Osteoblast (primary cell): ENCODE results near the gene WSCD2. TPM values are rescaled to one million over a fixed set of nuclear protein-coding genes. Genes with fewer than 3 reads are reported as not detected.

Source experiments
- DNase-seq: peaks from one replicate; pipeline ENCODE4 v3.0.0; 2011; ENCODE audit warnings: low spot score, mixed read lengths; ENCODE audit not compliant: insufficient read length; ENCODE audit errors: missing footprints
- H2AFZ ChIP-seq: 2 replicates; pipeline ENCODE4 v1.6.0; 2011; ENCODE audit warnings: mild to moderate bottlenecking, low read length
- H3K27ac ChIP-seq: 2 replicates; pipeline ENCODE4 v1.5.1; 2011; ENCODE audit warnings: mild to moderate bottlenecking, low read depth, low read length, moderate library complexity
- H3K27me3 ChIP-seq: 2 replicates; pipeline ENCODE4 v1.6.0; 2012; ENCODE audit warnings: mild to moderate bottlenecking, control low read depth, inconsistent platforms, low read length, moderate library complexity; ENCODE audit not compliant: insufficient read depth
- H3K36me3 ChIP-seq: 2 replicates; pipeline ENCODE4 v1.5.1; 2011; ENCODE audit warnings: mild to moderate bottlenecking, low read length, control low read depth, moderate library complexity; ENCODE audit not compliant: insufficient read depth
- H3K4me1 ChIP-seq: 2 replicates; pipeline ENCODE4 v1.5.1; 2011; ENCODE audit warnings: mild to moderate bottlenecking, low read length, control low read depth, moderate library complexity; ENCODE audit not compliant: insufficient read depth
- H3K4me2 ChIP-seq: 2 replicates; pipeline ENCODE4 v1.6.0; 2011; ENCODE audit warnings: mild to moderate bottlenecking, low read length; ENCODE audit not compliant: insufficient read depth
- H3K4me3 ChIP-seq: fragments of 200-600 bp; sonication (generic); 3 replicates; pipeline ENCODE4 v1.5.1; 2012; ENCODE audit warnings: mild to moderate bottlenecking, low read length, inconsistent platforms; ENCODE audit not compliant: insufficient read depth
- H3K79me2 ChIP-seq: 2 replicates; pipeline ENCODE4 v1.6.0; 2012; ENCODE audit warnings: mild to moderate bottlenecking, low read length, control low read depth, inconsistent platforms; ENCODE audit not compliant: insufficient read depth
- H3K9me3 ChIP-seq: 2 replicates; pipeline ENCODE4 v1.5.1; 2011; ENCODE audit warnings: low read depth, low read length, control low read depth
- H4K20me1 ChIP-seq: 2 replicates; pipeline ENCODE4 v1.6.0; 2012; ENCODE audit warnings: mild to moderate bottlenecking, low read length, control low read depth; ENCODE audit not compliant: insufficient read depth
- total RNA-seq: library from RNA; depleted of rRNA; stranded (reverse); fragments of >200 nt; gene quantifications from 2 replicates; pipeline ENCODE4 v1.2.3, GENCODE V29; 2012
- TF ChIP-seq, protein P1 (sequence below): IDR thresholded peaks from 2 replicates; pipeline ENCODE4 v1.5.1; 2011; ENCODE audit warnings: mild to moderate bottlenecking, low read depth, low read length, moderate library complexity; ENCODE audit errors: extremely low read depth

WSCD2 gene
- total RNA-seq, 1 donor, result 0.36 TPM

DNA sequence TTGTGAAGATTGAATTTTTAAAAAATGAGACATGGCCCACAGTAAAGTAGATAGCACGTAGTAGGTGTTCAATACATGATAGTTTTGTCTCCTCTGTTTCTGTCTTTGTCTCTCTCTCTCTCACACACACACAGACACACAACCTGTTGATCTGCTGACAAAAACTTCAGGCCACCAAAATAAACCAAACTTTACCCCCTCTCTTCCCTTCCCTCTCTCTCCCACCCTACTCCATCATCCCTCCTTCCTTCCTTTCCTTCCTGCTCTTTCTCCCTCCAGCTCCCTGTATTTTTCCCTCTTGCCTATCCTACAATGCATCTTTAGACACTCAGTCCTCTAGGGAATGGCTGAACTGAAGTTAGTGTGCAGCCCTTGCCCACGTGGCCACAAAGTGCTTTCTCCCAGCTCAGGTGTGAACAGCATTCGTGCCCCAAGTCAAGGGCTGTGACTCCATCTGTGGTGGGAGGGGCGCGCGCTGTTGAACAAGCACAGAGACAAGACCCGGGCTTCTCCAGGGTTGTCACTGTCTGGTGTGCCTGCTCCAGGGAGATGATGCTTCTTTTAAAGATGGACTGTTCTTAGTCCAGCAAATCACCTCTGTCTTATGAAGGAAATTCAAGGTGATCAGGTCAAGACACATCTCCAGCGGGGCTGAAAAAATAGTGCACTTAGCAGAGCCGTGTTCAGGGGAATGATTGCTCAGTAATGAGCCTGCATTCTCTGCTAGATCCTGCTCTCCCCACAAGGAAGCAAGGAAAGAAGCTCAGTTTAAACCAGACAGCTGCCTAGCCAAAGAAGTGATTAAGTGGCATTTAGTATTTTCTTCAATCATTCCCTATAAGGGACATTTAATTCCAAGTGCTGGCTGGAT, 75.3 kb downstream of the WSCD2 start:
- TF ChIP-seq, protein P1, sequence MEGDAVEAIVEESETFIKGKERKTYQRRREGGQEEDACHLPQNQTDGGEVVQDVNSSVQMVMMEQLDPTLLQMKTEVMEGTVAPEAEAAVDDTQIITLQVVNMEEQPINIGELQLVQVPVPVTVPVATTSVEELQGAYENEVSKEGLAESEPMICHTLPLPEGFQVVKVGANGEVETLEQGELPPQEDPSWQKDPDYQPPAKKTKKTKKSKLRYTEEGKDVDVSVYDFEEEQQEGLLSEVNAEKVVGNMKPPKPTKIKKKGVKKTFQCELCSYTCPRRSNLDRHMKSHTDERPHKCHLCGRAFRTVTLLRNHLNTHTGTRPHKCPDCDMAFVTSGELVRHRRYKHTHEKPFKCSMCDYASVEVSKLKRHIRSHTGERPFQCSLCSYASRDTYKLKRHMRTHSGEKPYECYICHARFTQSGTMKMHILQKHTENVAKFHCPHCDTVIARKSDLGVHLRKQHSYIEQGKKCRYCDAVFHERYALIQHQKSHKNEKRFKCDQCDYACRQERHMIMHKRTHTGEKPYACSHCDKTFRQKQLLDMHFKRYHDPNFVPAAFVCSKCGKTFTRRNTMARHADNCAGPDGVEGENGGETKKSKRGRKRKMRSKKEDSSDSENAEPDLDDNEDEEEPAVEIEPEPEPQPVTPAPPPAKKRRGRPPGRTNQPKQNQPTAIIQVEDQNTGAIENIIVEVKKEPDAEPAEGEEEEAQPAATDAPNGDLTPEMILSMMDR, result no peak
- no peak for DNase-seq
- H4K20me1 ChIP-seq, result no peaks in the 10 kb centered on the region
- H3K27me3 ChIP-seq, result no peaks in the 10 kb centered on the region
- no peak overlapping the region for H3K4me3 ChIP-seq
- H3K79me2 ChIP-seq, result no peaks in the 10 kb centered on the region
- no peaks in the 10 kb centered on the region for H3K4me1 ChIP-seq
- no peaks in the 10 kb centered on the region for H3K36me3 ChIP-seq
- H2AFZ ChIP-seq, result no peak overlapping the region
- no peak overlapping the region for H3K4me2 ChIP-seq
- no peak overlapping the region for H3K27ac ChIP-seq
- no peaks in the 10 kb centered on the region for H3K9me3 ChIP-seq

DNA sequence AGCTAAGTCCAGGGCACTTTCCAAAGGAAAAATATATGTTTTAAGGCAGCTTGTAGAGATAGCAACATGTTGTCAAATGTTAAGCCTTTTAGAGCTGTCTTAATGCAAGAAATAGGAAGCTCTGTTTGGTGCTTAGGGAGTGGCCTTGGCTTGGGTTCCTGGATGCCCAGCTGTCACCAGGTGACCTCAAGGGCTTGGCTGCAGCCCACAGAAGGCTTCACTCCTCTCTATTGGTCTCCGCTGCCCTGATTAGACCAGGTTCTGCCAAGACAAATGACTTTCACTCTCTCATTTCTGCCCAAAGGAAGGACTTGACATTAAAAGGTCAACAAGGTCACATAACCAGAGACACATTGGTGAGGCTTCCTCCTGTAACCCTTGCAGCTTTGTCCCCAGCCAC, 76.8 kb downstream of the WSCD2 start:
- DNase-seq, result no peak
- H3K4me2 ChIP-seq, result no peak overlapping the region
- H2AFZ ChIP-seq, result no peak overlapping the region
- no peaks in the 10 kb centered on the region for H3K9me3 ChIP-seq
- no peak overlapping the region for H3K4me3 ChIP-seq
- H3K79me2 ChIP-seq, result no peaks in the 10 kb centered on the region
- TF ChIP-seq, protein P1, result no peak
- H3K36me3 ChIP-seq, result no peaks in the 10 kb centered on the region
- H3K27ac ChIP-seq, result no peak overlapping the region
- H3K4me1 ChIP-seq, result no peaks in the 10 kb centered on the region
- no peaks in the 10 kb centered on the region for H4K20me1 ChIP-seq
- no peaks in the 10 kb centered on the region for H3K27me3 ChIP-seq

DNA sequence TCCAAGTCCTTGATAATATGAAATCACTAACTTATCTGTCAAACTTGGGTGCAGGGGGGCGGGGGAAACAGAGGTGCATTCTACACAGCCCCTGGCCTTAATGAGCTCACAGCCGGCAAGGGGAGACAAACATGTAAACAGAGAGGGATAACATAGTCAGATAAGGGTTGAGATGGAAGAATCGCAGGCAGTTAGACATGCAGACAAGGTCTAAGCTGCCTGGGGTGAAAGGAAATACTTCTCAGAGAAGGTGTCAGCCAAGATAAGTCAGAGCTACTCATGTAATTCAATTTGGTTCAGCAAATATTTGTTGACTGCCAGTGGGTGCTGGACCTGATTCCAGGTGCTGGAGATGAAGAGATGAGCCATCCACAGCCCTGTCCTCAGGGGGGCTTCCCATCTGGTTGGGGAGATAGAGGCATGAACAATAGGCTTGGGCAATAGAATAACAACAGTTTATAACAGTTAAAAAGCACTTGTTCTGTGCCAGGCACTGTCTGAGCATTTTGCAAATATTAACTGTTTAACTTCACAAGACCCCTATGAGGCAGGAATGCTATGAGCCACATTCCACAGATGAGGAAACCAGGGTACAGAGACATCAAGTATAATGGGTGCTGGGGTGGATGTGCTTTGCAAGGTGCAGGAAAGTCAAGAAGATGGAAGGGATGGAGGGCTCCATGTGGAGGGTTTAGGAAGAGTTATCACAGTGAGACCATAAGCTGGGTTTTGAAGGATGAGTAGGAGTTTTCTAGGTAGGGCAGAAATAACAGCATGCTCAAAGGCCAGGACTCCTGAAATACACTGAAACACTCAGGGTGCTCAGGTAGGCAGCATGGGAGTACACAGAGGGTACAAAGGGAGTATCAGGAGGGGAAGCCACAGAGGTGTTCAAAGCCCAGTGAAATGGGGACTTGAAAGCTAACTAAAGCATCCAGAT, 79.0 kb downstream of the WSCD2 start:
- Histone ChIP-seq H3K79me2 (no peaks in the 10 kb centered on the region), H2AFZ (no peak overlapping the region), H4K20me1 (no peaks in the 10 kb centered on the region), H3K9me3 (no peaks in the 10 kb centered on the region), H3K4me2 (no peak overlapping the region), H3K27me3 (no peaks in the 10 kb centered on the region), H3K27ac (no peak overlapping the region), H3K4me3 (no peak overlapping the region), H3K36me3 (no peaks in the 10 kb centered on the region), H3K4me1 (no peaks in the 10 kb centered on the region)
- TF ChIP-seq, protein P1, result no peak
- no peak for DNase-seq

DNA sequence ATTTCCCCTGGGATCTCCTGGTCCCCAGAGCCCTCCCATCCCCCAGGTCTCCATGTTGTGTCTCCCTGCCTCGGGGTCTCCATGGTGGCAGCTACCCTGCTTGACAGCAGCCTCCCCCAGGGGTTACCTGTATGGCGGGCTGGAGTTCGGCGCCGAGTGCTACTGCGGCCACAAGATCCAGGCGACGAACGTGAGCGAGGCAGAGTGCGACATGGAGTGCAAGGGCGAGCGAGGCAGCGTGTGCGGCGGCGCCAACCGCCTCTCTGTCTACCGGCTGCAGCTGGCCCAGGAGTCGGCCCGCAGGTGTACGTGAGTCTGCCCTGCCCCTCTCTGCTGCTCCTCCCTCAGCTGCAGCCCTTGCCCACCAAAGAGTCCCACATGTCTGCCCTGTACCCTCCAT, 80.9 kb downstream of the WSCD2 start:
- H4K20me1 ChIP-seq, result no peaks in the 10 kb centered on the region
- H2AFZ ChIP-seq, result no peak overlapping the region
- DNase-seq, result no peak
- H3K27ac ChIP-seq, result no peak overlapping the region
- H3K27me3 ChIP-seq, result no peaks in the 10 kb centered on the region
- no peaks in the 10 kb centered on the region for H3K9me3 ChIP-seq
- no peaks in the 10 kb centered on the region for H3K36me3 ChIP-seq
- TF ChIP-seq, protein P1, result no peak
- no peaks in the 10 kb centered on the region for H3K4me1 ChIP-seq
- no peak overlapping the region for H3K4me3 ChIP-seq
- no peak overlapping the region for H3K4me2 ChIP-seq
- H3K79me2 ChIP-seq, result no peaks in the 10 kb centered on the region
